PFSK-1 (cell line): ENCODE results near the gene ALDH18A1.

Experiments used
- FOXP2 ChIP-seq: optimal IDR thresholded peaks from 2 replicates; pipeline ENCODE3; 2011; ENCODE audit warnings: borderline replicate concordance, control low read depth, inconsistent platforms; ENCODE audit not compliant: insufficient read depth; ENCODE audit errors: extremely low read length, extremely low read depth
- POLR2AphosphoS5 ChIP-seq: IDR thresholded peaks from 2 replicates; pipeline ENCODE4 v1.6.1; 2012; ENCODE audit warnings: low read depth, mild to moderate bottlenecking, control low read depth, low read length, moderate library complexity
- REST ChIP-seq, 2 experiments: IDR thresholded peaks; 2 replicates each; pipeline versions ENCODE4 v1.6.1 to v1.8.0; 2011 to 2012; ENCODE audit warnings: low read depth in 2 of 2, low read length in 2 of 2, control low read depth in 1 of 2, inconsistent platforms in 1 of 2, mild to moderate bottlenecking in 1 of 2, moderate library complexity in 1 of 2; ENCODE audit not compliant: insufficient read depth in 1 of 2
- SIN3A ChIP-seq: IDR thresholded peaks from 2 replicates; pipeline ENCODE4 v1.6.1; 2012; ENCODE audit warnings: mild to moderate bottlenecking, low read length, moderate library complexity, borderline replicate concordance; ENCODE audit not compliant: insufficient read depth
- TAF1 ChIP-seq: IDR thresholded peaks from 2 replicates; pipeline ENCODE4 v1.6.1; 2012; ENCODE audit warnings: low read length, control low read depth, borderline replicate concordance; ENCODE audit not compliant: insufficient read depth

ALDH18A1 gene

GRCh38 chr10:95626500-95626899 is 30.0 kb downstream of the ALDH18A1 start:
- TF ChIP-seq TAF1: no peak
- no peak for TF ChIP-seq SIN3A
- TF ChIP-seq FOXP2: no peak
- no peak for TF ChIP-seq REST (IDR thresholded peaks at IDR 0.05; ENCODE audit: insufficient read depth in 1 of 2, low read depth in 2 of 2, low read length in 2 of 2)
- no peak for TF ChIP-seq POLR2AphosphoS5

DNA sequence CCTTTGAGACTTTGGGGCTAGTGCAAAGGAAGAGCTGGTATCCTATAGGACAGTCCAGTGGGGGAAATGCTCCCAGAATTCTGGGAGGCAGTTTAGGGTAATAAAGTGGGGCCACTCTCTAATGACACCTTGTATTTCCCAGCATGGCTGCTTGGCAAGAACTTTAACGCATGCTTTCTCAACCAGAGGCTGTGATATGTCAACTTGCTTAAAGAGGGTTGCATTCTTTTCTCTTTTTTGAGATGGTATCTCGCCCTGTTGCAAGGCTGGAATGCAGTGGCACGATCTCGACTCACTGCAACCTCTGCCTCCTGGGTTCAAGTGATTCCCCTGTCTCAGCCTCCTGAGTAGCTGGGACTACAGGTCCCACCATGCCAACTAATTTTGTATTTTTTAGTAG is 38.4 kb downstream of the ALDH18A1 start:
- TF ChIP-seq POLR2AphosphoS5 (no peak), FOXP2 (no peak), REST (IDR thresholded peaks at IDR 0.05; ENCODE audit: insufficient read depth in 1 of 2, low read depth in 2 of 2, low read length in 2 of 2) (no peak), TAF1 (no peak)

DNA sequence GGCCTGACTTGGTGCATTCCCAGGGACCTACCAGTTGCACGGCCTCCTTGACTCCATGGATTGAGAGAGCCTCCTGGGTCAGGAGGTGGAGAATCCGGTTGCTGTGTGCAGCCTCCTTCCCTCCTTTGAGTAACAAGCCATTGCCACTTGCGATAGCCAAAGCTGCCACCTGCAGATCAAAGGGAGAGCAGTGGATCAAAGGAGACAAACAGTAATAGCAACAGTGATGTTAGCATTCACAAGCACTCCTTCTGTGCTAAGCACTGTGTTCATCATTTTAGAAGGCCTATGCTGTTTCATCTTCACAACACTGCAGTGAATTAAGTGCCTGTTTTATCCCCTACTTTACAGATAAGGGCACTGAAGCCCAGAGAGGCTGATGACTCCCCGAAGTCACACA is 40.1 kb downstream of the ALDH18A1 start:
- TF ChIP-seq SIN3A (no peak), POLR2AphosphoS5 (no peak), FOXP2 (no peak), REST (IDR thresholded peaks at IDR 0.05; ENCODE audit: insufficient read depth in 1 of 2, low read depth in 2 of 2, low read length in 2 of 2) (no peak), TAF1 (no peak)

DNA sequence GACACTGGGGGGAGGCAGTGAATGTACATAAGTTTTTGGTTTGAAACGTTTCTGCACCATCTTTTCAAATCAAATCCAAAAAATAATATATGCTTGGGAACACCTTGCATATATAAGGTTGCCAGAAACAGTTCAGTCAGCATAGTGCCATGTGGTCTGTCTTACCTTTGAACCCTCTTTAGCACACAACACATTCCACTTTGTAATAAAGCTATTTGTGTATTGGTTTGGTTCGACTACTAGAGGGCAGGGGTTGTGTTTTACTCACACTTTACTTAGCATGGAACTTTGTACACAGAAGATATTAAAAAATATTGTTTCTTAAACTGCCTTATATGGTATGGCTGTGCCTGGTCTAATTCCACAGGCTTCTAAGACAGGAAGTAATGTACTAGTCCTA is 43.2 kb downstream of the ALDH18A1 start:
- TF ChIP-seq POLR2AphosphoS5: no peak
- TF ChIP-seq REST (IDR thresholded peaks at IDR 0.05; ENCODE audit: insufficient read depth in 1 of 2, low read depth in 2 of 2, low read length in 2 of 2): no peak
- TF ChIP-seq SIN3A: no peak
- TF ChIP-seq FOXP2: no peak
- TF ChIP-seq TAF1: no peak

- TF ChIP-seq REST (IDR thresholded peaks at IDR 0.05; ENCODE audit: insufficient read depth in 1 of 2, low read depth in 2 of 2, low read length in 2 of 2) (no peak), TAF1 (no peak), POLR2AphosphoS5 (no peak), FOXP2 (no peak), SIN3A (no peak)
Observed at GRCh38 chr10:95610727-95611126, 45.8 kb downstream of the ALDH18A1 start.
